Pancreas (tissue), 10 donors: ENCODE results near the gene BRICD5. TPM values are rescaled to one million over a fixed set of nuclear protein-coding genes. Genes with fewer than 3 reads are reported as not detected.

ENCODE experiments used
- ATAC-seq, 4 donors: fragments of 200-7000 bp; cut with Tn5 transposase; one replicate each; pipeline versions ENCODE4 v1.8.0 to v1.9.1; 2020; ENCODE audit warnings: mild to moderate bottlenecking in 4 of 4, moderate library complexity in 4 of 4
- DNase-seq, 6 donors: peaks; one replicate each; pipeline ENCODE4 v3.0.0-alpha.2; 2020
- FAIRE-seq: peaks from 2 replicates; lab custom pipeline; 2012; peaks lifted over from hg19 to GRCh38; lab: Jason Lieb, UNC
- H3K27ac ChIP-seq, 4 donors: fragments of 200-600 bp; sonication (generic); 1 replicate in 3 of 4; 2 replicates in 1 of 4; pipeline versions ENCODE4 v1.5.0 to v1.8.0; 2020
- H3K27me3 ChIP-seq, 4 donors: fragments of 200-600 bp; one replicate each; pipeline ENCODE4 v1.8.0; 2021
- H3K36me3 ChIP-seq, 3 donors: fragments of 200-600 bp; sonication (generic) in 1 of 3; one replicate each; pipeline versions ENCODE4 v1.5.0 to v1.8.0; 2020 to 2021
- H3K4me1 ChIP-seq, 3 donors: fragments of 200-600 bp; one replicate each; pipeline ENCODE4 v1.8.0; 2021
- H3K4me3 ChIP-seq, 4 donors: fragments of 200-600 bp; sonication (generic) in 2 of 4; one replicate each; pipeline versions ENCODE4 v1.5.0 to v1.8.0; 2020 to 2021
- H3K9me3 ChIP-seq, 4 donors: fragments of 200-600 bp; one replicate each; pipeline ENCODE4 v1.8.0; 2021
- CTCF ChIP-seq, 4 donors: fragments of 200-600 bp; sonication (generic) in 3 of 4; IDR thresholded peaks; one replicate each; pipeline versions ENCODE4 v1.5.0 to v1.8.0; 2021; ENCODE audit warnings: antibody characterized with exemption in 4 of 4
- WGBS, 2 donors: extraction: QIAGEN DNeasy Blood & Tissue Kit; methylation state at CpG; one replicate each; pipeline ENCODE4 v1.1.7; 2013; 5-methylcytosine and 5-hydroxymethylcytosine counted together
- intact Hi-C, 3 donors: fragments of 100-400 bp; cut with DNase I; formaldehyde crosslinking; loops; one replicate each; pipeline versions ENCODE4 v1.11.1 to v1.14.2; 2022
- polyA plus RNA-seq, 2 donors: library from polyadenylated mRNA; stranded (reverse); fragments of 200-250 nt; gene quantifications; one replicate each; pipeline ENCODE4 v1.2.3, GENCODE V29; 2013
- total RNA-seq, 6 donors: library from RNA; stranded (reverse); fragmentation: NEBNext Ultra II Directional in 4 of 6; extraction: Animal tissue kit (Norgen Biotek cat#: 25700) in 4 of 6; gene quantifications; one replicate each; pipeline versions ENCODE4 v1.2.1 to v1.2.4, GENCODE V29; 2021 to 2023
- donor health status: healthy with polysubstance abuse.
- donor health status: DM: no; HTN: no; CAD: no; lungs with moderate emphysema.
- donor health status: DM: no; HTN: no; CAD: no.
- donor health status: control.
- donor health status: control.
- donor health status: Bipolar disorder and iron deficiency.
- donor health status: DM: yes; HTN: yes; CAD: no.
- donor health status: DM: no; HTN: no; CAD: no.
- donor health status: DM: no; HTN: no; CAD: no.
- donor health status: DM: yes; HTN: yes; CAD: no.

Gene BRICD5
- total and polyA plus RNA-seq, 8 donors: 1.0 to 24.5 (median 2.1) TPM

- peak in 2 of 6 donors; percentile 45 to 81 for DNase-seq
- no peaks in the 10 kb centered on the region for H3K9me3 ChIP-seq
- H3K27me3 ChIP-seq: no peaks in the 10 kb centered on the region
- no peak for ATAC-seq
- intact Hi-C loops: no loop called here
- H3K4me3 ChIP-seq: peak overlapping the region; percentile 66 to 92 (median 76)
- H3K4me1 ChIP-seq: peaks cover 12 to 22% (median 18%) of the 10 kb centered on the region in 3 donors
- H3K36me3 ChIP-seq: peaks cover 0 to 2% (median 0%) of the 10 kb centered on the region in 3 donors
- no peak for TF ChIP-seq CTCF (IDR thresholded peaks at IDR 0.05)
- no peak for FAIRE-seq
- WGBS, 2 donors: 0 to 1% methylated on average over 75 to 98 of the region's 98 CpGs
- peak overlapping the region in 2 of 4 donors; percentile 47 to 53 for H3K27ac ChIP-seq
Measured at GRCh38 chr16:2213817-2214718, 3.4 kb upstream of the BRICD5 start.

GRCh38 chr16:2212362-2213324 lies 2.0 kb upstream of the BRICD5 start:
- Histone ChIP-seq H3K27ac (peak overlapping the region; percentile 10 to 35 (median 29)), H3K4me3 (peak overlapping the region in 2 of 4 donors; percentile 78 to 92), H3K36me3 (peaks cover 0 to 16% (median 5%) of the 10 kb centered on the region in 3 donors), H3K4me1 (peaks cover 12 to 22% (median 18%) of the 10 kb centered on the region in 3 donors), H3K27me3 (no peaks in the 10 kb centered on the region), H3K9me3 (no peaks in the 10 kb centered on the region)
- FAIRE-seq (no peak), ATAC-seq (peak; percentile 3 to 39 (median 18)), DNase-seq (peak; percentile 60 to 86 (median 72))
- 25 to 35% methylated on average over 19 of the region's 19 CpGs for WGBS, 2 donors
- no peak for TF ChIP-seq CTCF (IDR thresholded peaks at IDR 0.05)
- intact Hi-C loops: no loop called here

GRCh38 chr16:2211923-2212347 lies 1.3 kb upstream of the BRICD5 start:
- ATAC-seq (no peak), DNase-seq (peak in 2 of 6 donors; percentile 40 to 74), FAIRE-seq (no peak)
- peak overlapping the region; percentile 10 to 35 (median 29) for H3K27ac ChIP-seq
- no peaks in the 10 kb centered on the region for H3K9me3 ChIP-seq
- H3K27me3 ChIP-seq: no peaks in the 10 kb centered on the region
- TF ChIP-seq CTCF (IDR thresholded peaks at IDR 0.05): no peak
- WGBS, 2 donors: 64 to 76% methylated on average over 11 of the region's 11 CpGs
- H3K4me3 ChIP-seq: no peak overlapping the region
- H3K4me1 ChIP-seq: peaks cover 12 to 22% (median 18%) of the 10 kb centered on the region in 3 donors
- intact Hi-C loops: no loop called here
- H3K36me3 ChIP-seq: peaks cover 0 to 23% (median 5%) of the 10 kb centered on the region in 3 donors

- Histone ChIP-seq H3K4me3 (no peak overlapping the region), H3K36me3 (peaks cover 0 to 23% (median 5%) of the 10 kb centered on the region in 3 donors), H3K9me3 (no peaks in the 10 kb centered on the region), H3K27ac (no peak overlapping the region), H3K4me1 (peaks cover 12 to 25% (median 18%) of the 10 kb centered on the region in 3 donors), H3K27me3 (no peaks in the 10 kb centered on the region)
- no peak for TF ChIP-seq CTCF (IDR thresholded peaks at IDR 0.05)
- DNase-seq: peak in 3 of 6 donors; percentile 41 to 76 (median 53)
- intact Hi-C loops: no loop called here
- FAIRE-seq: no peak
- WGBS, 2 donors: 92 to 95% methylated on average over 17 of the region's 17 CpGs
- no peak for ATAC-seq
Measured at GRCh38 chr16:2210009-2210332, 692 bp downstream of the BRICD5 start.
